ENCODE results near the gene PKD2. TPM values are rescaled to one million over a fixed set of nuclear protein-coding genes. Genes with fewer than 3 reads are reported as not detected.

Gene PKD2
- total and polyA plus RNA-seq, 2 donors (not counting 1 experiment from before 2014, with no cell fraction given), result 1.8 to 5.8 TPM

- intact Hi-C loops (cut with micrococcal nuclease), result no loop called here
- no peaks in the 10 kb centered on the region for H3K4me1 ChIP-seq (ENCODE audit: control insufficient read depth in 2 of 2, insufficient read depth in 2 of 2, low read length in 2 of 2)
- TF ChIP-seq CTCF (IDR thresholded peaks at IDR 0.05), result no peak
- no peak for TF ChIP-seq EZH2 (IDR thresholded peaks at IDR 0.05; ENCODE audit: borderline replicate concordance, insufficient read depth, low read depth, low read length, poor library complexity, severe bottlenecking)
- ChIA-PET POLR2A (no interaction called here), CTCF (no interaction called here)
- no peak overlapping the region for H3K27ac ChIP-seq (ENCODE audit: low read length in 2 of 2)
- H3K4me3 Mint-ChIP-seq, result no peak overlapping the region
- H3K9me3 Mint-ChIP-seq (ENCODE audit: insufficient read depth), result no peaks in the 10 kb centered on the region
- H2AFZ ChIP-seq (ENCODE audit: insufficient read depth, low read depth, low read length, poor library complexity, severe bottlenecking), result no peak overlapping the region
- ATAC-seq (ENCODE audit: low read depth) (no peak), DNase-seq (no peak)
- no peak overlapping the region for H3K9ac ChIP-seq (ENCODE audit: low read length)
- H3K36me3 ChIP-seq (replicated peaks in 1 of 2; ENCODE audit: control extremely low read depth in 1 of 2, control insufficient read depth in 1 of 2, extremely low read depth in 1 of 2, insufficient read depth in 2 of 2, low read length in 1 of 2), result no peaks in the 10 kb centered on the region
- H3K27ac Mint-ChIP-seq, result no peak overlapping the region
- no peaks in the 10 kb centered on the region for H3K27me3 ChIP-seq (replicated peaks in 1 of 4; ENCODE audit: control extremely low read depth in 1 of 4, control insufficient read depth in 3 of 4, insufficient read depth in 4 of 4, low read length in 3 of 4)
- H3K27me3 Mint-ChIP-seq, result peaks cover 6% of the 10 kb centered on the region
- no peak overlapping the region for H3K4me2 ChIP-seq (replicated peaks; ENCODE audit: low read depth, low read length, poor library complexity, severe bottlenecking)
- H4K20me1 ChIP-seq (ENCODE audit: control insufficient read depth, insufficient read depth, low read length, poor library complexity, severe bottlenecking), result no peaks in the 10 kb centered on the region
- no peaks in the 10 kb centered on the region for H3K79me2 ChIP-seq (ENCODE audit: control insufficient read depth, insufficient read depth, low read length)
- no peaks in the 10 kb centered on the region for H3K9me3 ChIP-seq (ENCODE audit: control extremely low read depth in 1 of 3, control insufficient read depth in 2 of 3, insufficient read depth in 1 of 3, low read length in 2 of 3)
- no peak overlapping the region for H3K4me3 ChIP-seq (ENCODE audit: control extremely low read depth in 1 of 5, extremely low read depth in 1 of 5, insufficient read depth in 1 of 5, low read depth in 2 of 5, low read length in 4 of 5)
- no peaks in the 10 kb centered on the region for H3K4me1 Mint-ChIP-seq
Measured at GRCh38 chr4:88090898-88091297, 83.5 kb downstream of the PKD2 start.

DNA sequence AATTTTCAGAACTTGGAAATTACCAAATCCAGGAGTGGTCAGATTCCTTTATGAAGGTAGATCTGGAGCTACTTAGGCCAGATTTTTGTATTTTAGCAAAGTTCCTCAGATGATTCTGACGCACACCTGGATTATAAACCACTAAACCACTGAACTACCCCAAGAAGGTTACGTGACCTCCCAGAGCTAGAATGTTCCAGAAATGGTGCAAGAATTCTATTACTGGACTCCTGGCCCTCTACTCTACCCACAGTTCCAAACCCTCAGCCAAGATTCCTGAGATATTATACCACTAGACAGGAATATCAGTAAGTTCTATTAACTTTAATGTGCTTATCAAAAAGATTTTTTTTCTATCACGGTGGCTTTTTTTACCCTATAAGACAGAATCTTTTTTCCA, 83.9 kb downstream of the PKD2 start:
- Histone ChIP-seq H3K79me2 (ENCODE audit: control insufficient read depth, insufficient read depth, low read length) (no peaks in the 10 kb centered on the region), H2AFZ (ENCODE audit: insufficient read depth, low read depth, low read length, poor library complexity, severe bottlenecking) (no peak overlapping the region), H3K36me3 (replicated peaks in 1 of 2; ENCODE audit: control extremely low read depth in 1 of 2, control insufficient read depth in 1 of 2, extremely low read depth in 1 of 2, insufficient read depth in 2 of 2, low read length in 1 of 2) (no peaks in the 10 kb centered on the region), H3K9me3 (ENCODE audit: control extremely low read depth in 1 of 3, control insufficient read depth in 2 of 3, insufficient read depth in 1 of 3, low read length in 2 of 3) (no peaks in the 10 kb centered on the region), H4K20me1 (ENCODE audit: control insufficient read depth, insufficient read depth, low read length, poor library complexity, severe bottlenecking) (no peaks in the 10 kb centered on the region), H3K4me3 (ENCODE audit: control extremely low read depth in 1 of 5, extremely low read depth in 1 of 5, insufficient read depth in 1 of 5, low read depth in 2 of 5, low read length in 4 of 5) (no peak overlapping the region), H3K4me2 (replicated peaks; ENCODE audit: low read depth, low read length, poor library complexity, severe bottlenecking) (no peak overlapping the region), H3K27me3 (replicated peaks in 1 of 4; ENCODE audit: control extremely low read depth in 1 of 4, control insufficient read depth in 3 of 4, insufficient read depth in 4 of 4, low read length in 3 of 4) (no peaks in the 10 kb centered on the region), H3K9ac (ENCODE audit: low read length) (no peak overlapping the region), H3K4me1 (ENCODE audit: control insufficient read depth in 2 of 2, insufficient read depth in 2 of 2, low read length in 2 of 2) (no peaks in the 10 kb centered on the region), H3K27ac (ENCODE audit: low read length in 2 of 2) (no peak overlapping the region)
- Mint-ChIP-seq H3K27ac (no peak overlapping the region), H3K4me3 (no peak overlapping the region), H3K4me1 (no peaks in the 10 kb centered on the region), H3K27me3 (peaks cover 3% of the 10 kb centered on the region), H3K9me3 (ENCODE audit: insufficient read depth) (no peaks in the 10 kb centered on the region)
- ChIA-PET POLR2A (no interaction called here), CTCF (no interaction called here)
- DNase-seq, result no peak
- no peak for ATAC-seq (ENCODE audit: low read depth)
- 88% methylated on average over 1 of the region's 3 CpGs for WGBS (ENCODE audit: insufficient coverage)
- intact Hi-C loops (cut with micrococcal nuclease), result no loop called here
- TF ChIP-seq CTCF (IDR thresholded peaks at IDR 0.05) (no peak), EZH2 (IDR thresholded peaks at IDR 0.05; ENCODE audit: borderline replicate concordance, insufficient read depth, low read depth, low read length, poor library complexity, severe bottlenecking) (no peak)
